SK-N-SH treated with all-trans-retinoic acid at 6 μM for 48 hours (cell line): ENCODE data around the gene PRMT7.

Source experiments
- ATAC-seq: fragments of 200-7000 bp; cut with Tn5 transposase; 3 replicates; pipeline ENCODE4 v1.9.1; 2020; ENCODE audit warnings: mild to moderate bottlenecking, moderate library complexity
- ARNTL ChIP-seq: fragments of 450-650 bp; formaldehyde crosslinking; IDR thresholded peaks from 2 replicates; pipeline ENCODE4 v1.5.0; 2020; ENCODE audit warnings: low read depth, mild to moderate bottlenecking, moderate library complexity, borderline replicate concordance
- BACH2 ChIP-seq: fragments of 250-450 bp; sonication (Bioruptor Pico); IDR thresholded peaks from 2 replicates; pipeline ENCODE4 v1.9.0; 2021; ENCODE audit warnings: mild to moderate bottlenecking, borderline replicate concordance
- CSDC2 ChIP-seq: fragments of 250-450 bp; sonication (Bioruptor Pico); IDR thresholded peaks from 2 replicates; pipeline ENCODE4 v1.5.0; 2020; ENCODE audit warnings: mild to moderate bottlenecking, moderate library complexity
- ISL1 ChIP-seq: fragments of 250-450 bp; sonication (Bioruptor Pico); IDR thresholded peaks from 2 replicates; pipeline ENCODE4 v2.1.2; 2022; ENCODE audit warnings: mild to moderate bottlenecking, moderate library complexity
- PATZ1 ChIP-seq: fragments of 250-450 bp; sonication (Bioruptor Pico); IDR thresholded peaks from 2 replicates; pipeline ENCODE4 v1.8.0; 2020; ENCODE audit warnings: mild to moderate bottlenecking, moderate library complexity, borderline replicate concordance
- POU6F1 ChIP-seq: fragments of 250-450 bp; sonication (Bioruptor Pico); IDR thresholded peaks from 2 replicates; pipeline ENCODE4 v1.8.0; 2021; ENCODE audit warnings: low read depth, mild to moderate bottlenecking, moderate library complexity, borderline replicate concordance
- SNAI2 ChIP-seq: fragments of 250-450 bp; sonication (Bioruptor Pico); IDR thresholded peaks from 2 replicates; pipeline ENCODE4 v1.5.0; 2020; ENCODE audit warnings: mild to moderate bottlenecking, moderate library complexity
- TCF4 ChIP-seq: fragments of 250-450 bp; sonication (Bioruptor Pico); IDR thresholded peaks from 2 replicates; pipeline ENCODE4 v1.8.0; 2021; ENCODE audit warnings: mild to moderate bottlenecking, moderate library complexity, borderline replicate concordance
- TOX ChIP-seq: fragments of 250-450 bp; sonication (Bioruptor Pico); IDR thresholded peaks from 2 replicates; pipeline ENCODE4 v1.8.0; 2021; ENCODE audit warnings: mild to moderate bottlenecking, moderate library complexity, borderline replicate concordance
- TSHZ2 ChIP-seq: fragments of 250-450 bp; sonication (Bioruptor Pico); IDR thresholded peaks from 2 replicates; pipeline ENCODE4 v1.5.0; 2020; ENCODE audit warnings: mild to moderate bottlenecking, moderate library complexity
- ZC3H10 ChIP-seq: fragments of 250-450 bp; sonication (Bioruptor Pico); IDR thresholded peaks from 2 replicates; pipeline ENCODE4 v1.5.1; 2021; ENCODE audit warnings: mild to moderate bottlenecking, moderate library complexity
- ZFP3 ChIP-seq: fragments of 250-450 bp; sonication (Bioruptor Pico); IDR thresholded peaks from 2 replicates; pipeline ENCODE4 v1.5.0; 2020; ENCODE audit warnings: mild to moderate bottlenecking, moderate library complexity
- ZNF565 ChIP-seq: fragments of 450-650 bp; formaldehyde crosslinking; conservative IDR thresholded peaks from 2 replicates; pipeline ENCODE4 v1.5.0; 2020; ENCODE audit warnings: low read depth, mild to moderate bottlenecking, moderate library complexity
- ZNF70 ChIP-seq: fragments of 450-650 bp; formaldehyde crosslinking; IDR thresholded peaks from 2 replicates; pipeline ENCODE4 v1.5.0; 2020; ENCODE audit warnings: mild to moderate bottlenecking, moderate library complexity
- ZNF8 ChIP-seq: fragments of 450-650 bp; formaldehyde crosslinking; IDR thresholded peaks from 2 replicates; pipeline ENCODE4 v1.5.0; 2020; ENCODE audit warnings: mild to moderate bottlenecking, moderate library complexity

The PRMT7 gene

GRCh38 chr16:68285683-68286082 is 25.1 kb upstream of the PRMT7 start:
- no peak for ATAC-seq

GRCh38 chr16:68286153-68287074 is 24.4 kb upstream of the PRMT7 start:
- ATAC-seq = no peak
- TF ChIP-seq ISL1 (CRISPR knock-in tag) = no peak
- no peak for TF ChIP-seq ZNF565 (CRISPR knock-in tag)
- TF ChIP-seq ZC3H10 (CRISPR knock-in tag) = no peak
- TF ChIP-seq TSHZ2 (CRISPR knock-in tag) = no peak
- no peak for TF ChIP-seq TOX (CRISPR knock-in tag)
- TF ChIP-seq ZNF70 (CRISPR knock-in tag) = no peak
- no peak for TF ChIP-seq ZNF8 (CRISPR knock-in tag)
- no peak for TF ChIP-seq PATZ1 (CRISPR knock-in tag)
- TF ChIP-seq TCF4 (CRISPR knock-in tag) = no peak
- TF ChIP-seq BACH2 (CRISPR knock-in tag) = no peak
- TF ChIP-seq, all 23 proteins: peak for 0

More at GRCh38 chr16:68285683-68286082, 25.1 kb upstream of the PRMT7 start:
- TF ChIP-seq ZNF70 (CRISPR knock-in tag) = no peak
- no peak for TF ChIP-seq ZNF565 (CRISPR knock-in tag)
- no peak for TF ChIP-seq ARNTL
- no peak for TF ChIP-seq CSDC2 (CRISPR knock-in tag)
- TF ChIP-seq PATZ1 (CRISPR knock-in tag) = no peak
- no peak for TF ChIP-seq ZFP3 (CRISPR knock-in tag)
- TF ChIP-seq TCF4 (CRISPR knock-in tag) = no peak
- TF ChIP-seq SNAI2 (CRISPR knock-in tag) = no peak
- TF ChIP-seq POU6F1 (CRISPR knock-in tag) = no peak
- TF ChIP-seq TSHZ2 (CRISPR knock-in tag) = no peak
- TF ChIP-seq ZNF8 (CRISPR knock-in tag) = no peak
